MM.1S (cell line): Measurements from ENCODE around the gene ITGA2.

ENCODE experiments used
- DNase-seq: peaks from one replicate; pipeline ENCODE4 v3.0.0-alpha.2; 2015
- H2AFZ ChIP-seq: fragments of 300-600 bp; sonication (generic); 2 replicates; pipeline ENCODE4 v1.6.0; 2016; ENCODE audit warnings: antibody characterized with exemption, low read length
- H3F3A ChIP-seq: fragments of 300-600 bp; sonication (generic); 2 replicates; pipeline ENCODE4 v1.6.1; 2016; ENCODE audit warnings: mild to moderate bottlenecking, antibody characterized with exemption, low read length, moderate library complexity, mixed read lengths; ENCODE audit not compliant: insufficient read depth
- H3K27ac ChIP-seq: fragments of 300-600 bp; sonication (generic); 2 replicates; pipeline ENCODE4 v1.5.1; 2016; ENCODE audit warnings: mild to moderate bottlenecking, low read length
- H3K27me3 ChIP-seq: fragments of 300-600 bp; sonication (generic); replicated peaks from 2 replicates; pipeline ENCODE4 v1.6.0; 2016; ENCODE audit warnings: low read length; ENCODE audit not compliant: insufficient read depth
- H3K36me3 ChIP-seq: fragments of 300-600 bp; sonication (generic); replicated peaks from 2 replicates; pipeline ENCODE4 v1.6.1; 2016; ENCODE audit warnings: mild to moderate bottlenecking, low read length, mixed read lengths; ENCODE audit not compliant: insufficient read depth
- H3K4me1 ChIP-seq: fragments of 300-600 bp; sonication (generic); 2 replicates; pipeline ENCODE4 v1.6.1; 2016; ENCODE audit warnings: low read length, mixed read lengths
- H3K4me2 ChIP-seq: fragments of 300-600 bp; sonication (generic); 2 replicates; pipeline ENCODE4 v1.6.0; 2016; ENCODE audit warnings: low read depth, low read length
- H3K4me3 ChIP-seq: fragments of 300-600 bp; sonication (generic); 2 replicates; pipeline ENCODE4 v1.5.1; 2016; ENCODE audit warnings: low read length, mixed read lengths
- H3K79me2 ChIP-seq: fragments of 300-600 bp; sonication (generic); 2 replicates; pipeline ENCODE4 v1.6.1; 2016; ENCODE audit warnings: mixed run types, low read length, mixed read lengths
- H3K9ac ChIP-seq: fragments of 300-600 bp; sonication (generic); 2 replicates; pipeline ENCODE4 v1.6.1; 2016; ENCODE audit warnings: low read length, mixed read lengths
- H3K9me2 ChIP-seq: fragments of 300-600 bp; sonication (generic); replicated peaks from 2 replicates; pipeline ENCODE4 v1.6.1; 2016; ENCODE audit warnings: mild to moderate bottlenecking, low read length, mixed read lengths; ENCODE audit not compliant: insufficient read depth
- H3K9me3 ChIP-seq: fragments of 300-600 bp; sonication (generic); replicated peaks from 2 replicates; pipeline ENCODE4 v1.6.1; 2016; ENCODE audit warnings: mild to moderate bottlenecking, low read length, mixed read lengths; ENCODE audit not compliant: insufficient read depth
- H4K20me1 ChIP-seq: fragments of 300-600 bp; sonication (generic); 2 replicates; pipeline ENCODE4 v1.6.1; 2016; ENCODE audit warnings: mild to moderate bottlenecking, low read length, moderate library complexity, mixed read lengths; ENCODE audit not compliant: insufficient read depth
- CTCF ChIP-seq: fragments of 300-600 bp; sonication (generic); IDR thresholded peaks from 2 replicates; pipeline ENCODE4 v1.5.1; 2016; ENCODE audit warnings: antibody characterized with exemption, low read length, mixed read lengths
- EZH2 ChIP-seq: fragments of 300-600 bp; sonication (generic); optimal IDR thresholded peaks from 2 replicates; pipeline ENCODE3; 2017; ENCODE audit warnings: low read depth, mild to moderate bottlenecking, antibody characterized with exemption, low read length, mixed read lengths
- EZH2phosphoT487 ChIP-seq: fragments of 300-600 bp; sonication (generic); IDR thresholded peaks from 2 replicates; pipeline ENCODE4 v1.6.1; 2018; ENCODE audit warnings: antibody characterized with exemption, low read length

Gene ITGA2

GRCh38 chr5:53052499-53052898 is 63.3 kb downstream of the ITGA2 start:
- Histone ChIP-seq H3K9ac (no peak overlapping the region), H4K20me1 (no peaks in the 10 kb centered on the region), H3F3A (no peaks in the 10 kb centered on the region), H3K79me2 (no peaks in the 10 kb centered on the region), H3K4me2 (no peak overlapping the region), H3K27me3 (no peaks in the 10 kb centered on the region), H3K9me3 (no peaks in the 10 kb centered on the region), H3K27ac (no peak overlapping the region), H3K9me2 (no peaks in the 10 kb centered on the region), H3K4me1 (no peaks in the 10 kb centered on the region), H3K4me3 (no peak overlapping the region), H2AFZ (no peak overlapping the region), H3K36me3 (no peaks in the 10 kb centered on the region)
- TF ChIP-seq EZH2 (no peak), EZH2phosphoT487 (no peak), CTCF (no peak)
- no peak for DNase-seq

GRCh38 chr5:53053364-53053763 is 64.2 kb downstream of the ITGA2 start:
- no peaks in the 10 kb centered on the region for H3K27me3 ChIP-seq
- H3F3A ChIP-seq = no peaks in the 10 kb centered on the region
- H2AFZ ChIP-seq = no peak overlapping the region
- no peak overlapping the region for H3K27ac ChIP-seq
- H3K9ac ChIP-seq = no peak overlapping the region
- H3K4me2 ChIP-seq = no peak overlapping the region
- no peaks in the 10 kb centered on the region for H3K36me3 ChIP-seq
- no peaks in the 10 kb centered on the region for H3K9me2 ChIP-seq
- no peak for TF ChIP-seq EZH2
- H3K4me3 ChIP-seq = no peak overlapping the region
- no peaks in the 10 kb centered on the region for H3K9me3 ChIP-seq
- DNase-seq = no peak
- no peaks in the 10 kb centered on the region for H3K4me1 ChIP-seq
- no peaks in the 10 kb centered on the region for H3K79me2 ChIP-seq
- no peaks in the 10 kb centered on the region for H4K20me1 ChIP-seq

GRCh38 chr5:53055365-53055764 is 66.2 kb downstream of the ITGA2 start:
- no peaks in the 10 kb centered on the region for H4K20me1 ChIP-seq
- H3K4me3 ChIP-seq = no peak overlapping the region
- H3K9me2 ChIP-seq = no peaks in the 10 kb centered on the region
- H3K36me3 ChIP-seq = no peaks in the 10 kb centered on the region
- H3K4me2 ChIP-seq = no peak overlapping the region
- no peak for TF ChIP-seq EZH2
- no peak for TF ChIP-seq EZH2phosphoT487
- TF ChIP-seq CTCF = no peak
- no peaks in the 10 kb centered on the region for H3K4me1 ChIP-seq
- H3K27me3 ChIP-seq = no peaks in the 10 kb centered on the region
- H3K27ac ChIP-seq = no peak overlapping the region
- no peak overlapping the region for H3K9ac ChIP-seq
- no peaks in the 10 kb centered on the region for H3K9me3 ChIP-seq
- no peaks in the 10 kb centered on the region for H3K79me2 ChIP-seq
- H3F3A ChIP-seq = no peaks in the 10 kb centered on the region
- H2AFZ ChIP-seq = no peak overlapping the region
- DNase-seq = no peak

GRCh38 chr5:53059281-53059680 is 70.1 kb downstream of the ITGA2 start:
- Histone ChIP-seq H3K4me2 (no peak overlapping the region), H3K36me3 (no peaks in the 10 kb centered on the region), H3K9me3 (no peaks in the 10 kb centered on the region), H3K9me2 (no peaks in the 10 kb centered on the region), H3K27me3 (no peaks in the 10 kb centered on the region), H4K20me1 (no peaks in the 10 kb centered on the region), H2AFZ (no peak overlapping the region), H3K27ac (no peak overlapping the region), H3K9ac (no peak overlapping the region), H3K4me1 (no peaks in the 10 kb centered on the region), H3F3A (no peaks in the 10 kb centered on the region), H3K79me2 (no peaks in the 10 kb centered on the region), H3K4me3 (no peak overlapping the region)
- DNase-seq = no peak
- no peak for TF ChIP-seq EZH2phosphoT487
- TF ChIP-seq CTCF = no peak
- TF ChIP-seq EZH2 = no peak
